ENCODE results near the gene FAM50A.
A peak's percentile ranks its signal among the peaks of the same experiment; 100 is the strongest.

The FAM50A gene

DNA sequence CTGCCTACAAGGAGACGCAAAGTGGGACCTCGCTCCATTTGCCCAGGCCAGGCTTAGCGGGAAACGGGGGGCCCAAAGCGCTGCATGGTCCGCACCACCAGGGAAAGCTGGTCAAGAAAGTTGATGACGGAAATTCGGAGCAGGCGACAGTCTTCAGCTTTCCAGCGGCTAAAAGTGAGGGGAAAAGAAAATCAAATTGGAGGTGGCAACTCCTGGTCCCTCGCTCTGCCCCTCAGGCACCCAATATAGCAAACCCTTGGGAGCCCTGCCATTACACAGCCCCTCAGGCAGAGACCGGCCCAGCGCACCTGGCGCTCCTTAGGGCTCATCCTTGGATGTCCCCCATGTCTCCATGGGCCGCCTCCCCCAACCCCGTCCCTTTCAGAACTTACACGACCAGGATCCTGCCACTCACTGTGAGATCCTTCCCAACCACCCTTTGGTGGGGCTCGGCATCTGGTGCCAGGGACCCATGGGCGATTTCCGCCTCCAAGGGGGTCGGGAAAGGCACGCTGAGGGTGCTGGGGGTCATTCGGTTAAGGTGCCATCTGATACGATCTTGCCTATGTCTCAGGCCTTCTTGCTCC, 34.0 kb downstream of the FAM50A start:
- peak overlapping the region; percentile 85 for H3K4me3 Mint-ChIP-seq
- peaks cover 15% of the 10 kb centered on the region for H3K36me3 Mint-ChIP-seq
- H3K9me3 Mint-ChIP-seq = no peaks in the 10 kb centered on the region
- H3K27ac Mint-ChIP-seq = peak overlapping the region; percentile 95
- no peaks in the 10 kb centered on the region for H3K27me3 Mint-ChIP-seq
- peaks cover 22% of the 10 kb centered on the region for H3K4me1 Mint-ChIP-seq
- ATAC-seq = no peak

DNA sequence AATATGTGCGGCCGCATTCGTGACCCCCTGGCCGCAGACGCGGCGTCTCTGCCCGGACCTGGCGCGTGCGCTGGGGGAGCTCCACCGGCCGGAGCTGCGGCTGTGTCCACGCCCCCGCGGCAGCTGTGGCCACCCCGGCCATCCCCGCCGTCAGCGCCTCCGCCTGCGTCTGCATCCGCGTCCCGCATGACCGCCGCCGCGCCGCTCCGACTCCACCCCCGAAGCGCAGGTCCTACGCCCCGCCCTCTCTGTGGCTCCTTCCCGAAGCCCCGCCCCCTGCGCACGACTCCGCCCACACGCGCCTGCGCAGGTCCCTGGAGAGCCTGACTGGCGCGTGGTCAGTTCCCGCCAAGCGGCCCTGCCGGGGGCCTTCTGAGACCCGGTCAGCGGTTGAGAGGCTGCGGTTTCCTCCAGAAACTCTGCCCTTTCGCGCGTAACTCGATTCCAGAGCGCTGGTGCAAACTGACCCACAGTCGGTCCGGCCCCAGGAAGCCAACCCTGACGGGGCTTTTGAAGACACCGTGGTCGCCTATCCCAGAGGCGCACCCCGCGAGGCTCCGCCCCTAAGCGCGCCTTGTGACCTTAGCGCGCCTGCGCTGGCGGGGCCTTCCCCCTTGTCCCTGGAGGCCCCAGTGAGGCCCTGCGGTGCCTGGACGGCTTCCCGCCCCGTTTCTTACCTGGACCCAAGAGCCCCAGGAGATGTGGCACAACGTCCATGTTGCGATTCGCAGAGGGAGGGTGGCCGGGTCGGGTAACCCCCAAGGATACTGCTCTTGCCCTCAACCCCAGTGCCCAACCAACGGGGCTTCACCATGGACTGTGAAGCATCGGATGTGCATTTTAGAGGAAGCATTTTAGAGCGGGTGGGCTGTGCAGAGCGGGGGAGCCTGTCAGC, 35.0 kb downstream of the FAM50A start, which contains the start of gene LAGE3:
LAGE3 (minus strand) TSS at position 554 of the 895 bp plus-strand sequence; CDS start at position 188, 366 bp downstream.
- Mint-ChIP-seq H3K27ac (peak within 1 kb of the TSS; percentile 95), H3K4me1 (peaks cover 29% of the 10 kb centered on the region), H3K27me3 (no peaks in the 10 kb centered on the region), H3K36me3 (peaks cover 7% of the 10 kb centered on the region), H3K9me3 (no peaks in the 10 kb centered on the region), H3K4me3 (peak within 1 kb of the TSS; percentile 85)
- ATAC-seq = peak; percentile 95

DNA sequence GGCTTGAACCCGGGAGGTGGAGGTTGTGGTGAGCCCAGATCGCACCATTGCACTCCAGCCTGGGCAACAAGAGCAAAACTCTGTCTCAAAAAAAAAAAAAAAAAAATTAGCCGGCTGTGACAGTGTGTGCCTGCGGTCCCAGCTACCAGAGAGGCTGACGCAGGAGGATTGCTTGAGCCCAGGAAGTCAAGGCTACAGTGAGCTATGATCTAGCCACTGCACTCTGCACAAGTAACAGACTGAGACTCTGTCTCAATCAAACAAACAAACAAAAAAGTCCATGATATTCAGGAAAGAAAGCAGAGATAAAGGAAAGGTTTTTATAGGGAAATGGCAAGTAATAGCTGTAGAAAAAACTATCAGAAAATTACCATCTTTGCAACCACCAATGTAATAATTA, 37.3 kb downstream of the FAM50A start:
- Mint-ChIP-seq H3K27ac (no peak overlapping the region), H3K4me3 (no peak overlapping the region), H3K4me1 (peaks cover 29% of the 10 kb centered on the region), H3K27me3 (no peaks in the 10 kb centered on the region), H3K36me3 (no peaks in the 10 kb centered on the region), H3K9me3 (no peaks in the 10 kb centered on the region)
- ATAC-seq = no peak

GRCh38 chrX:154481911-154482601, 38.1 kb downstream of the FAM50A start:
- ATAC-seq = no peak
- Mint-ChIP-seq H3K9me3 (no peaks in the 10 kb centered on the region), H3K4me1 (peaks cover 31% of the 10 kb centered on the region), H3K27me3 (no peaks in the 10 kb centered on the region), H3K36me3 (no peaks in the 10 kb centered on the region), H3K27ac (peak overlapping the region; percentile 46), H3K4me3 (no peak overlapping the region)

GRCh38 chrX:154482786-154483185, 38.8 kb downstream of the FAM50A start:
- peaks cover 36% of the 10 kb centered on the region for H3K4me1 Mint-ChIP-seq
- H3K36me3 Mint-ChIP-seq = peaks cover 3% of the 10 kb centered on the region
- no peak overlapping the region for H3K27ac Mint-ChIP-seq
- no peaks in the 10 kb centered on the region for H3K27me3 Mint-ChIP-seq
- no peaks in the 10 kb centered on the region for H3K9me3 Mint-ChIP-seq
- ATAC-seq = no peak
- H3K4me3 Mint-ChIP-seq = no peak overlapping the region

DNA sequence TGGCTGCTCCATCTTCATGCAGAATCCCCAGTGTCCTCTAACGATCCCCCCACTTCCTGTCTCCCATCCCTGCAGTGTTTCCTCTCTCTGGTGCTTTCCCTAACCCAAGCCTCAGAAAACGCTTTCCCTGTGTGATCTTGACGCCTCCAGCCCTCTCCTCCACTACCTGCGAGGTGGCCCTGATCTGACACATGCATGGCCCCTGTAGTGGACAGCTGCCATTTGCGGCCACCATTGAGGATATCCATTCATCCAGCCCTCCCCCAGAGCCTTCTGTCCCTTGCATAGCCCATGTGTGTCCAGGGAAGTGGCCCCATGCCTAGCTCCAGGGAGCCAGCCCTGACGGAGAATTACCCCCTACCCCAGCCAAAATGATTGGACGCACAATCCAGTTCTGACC, 39.4 kb downstream of the FAM50A start:
- peaks cover 8% of the 10 kb centered on the region for H3K36me3 Mint-ChIP-seq
- H3K27me3 Mint-ChIP-seq = no peaks in the 10 kb centered on the region
- no peak overlapping the region for H3K27ac Mint-ChIP-seq
- H3K4me3 Mint-ChIP-seq = peak overlapping the region; percentile 4
- H3K9me3 Mint-ChIP-seq = no peaks in the 10 kb centered on the region
- H3K4me1 Mint-ChIP-seq = peaks cover 42% of the 10 kb centered on the region
- ATAC-seq = no peak

DNA sequence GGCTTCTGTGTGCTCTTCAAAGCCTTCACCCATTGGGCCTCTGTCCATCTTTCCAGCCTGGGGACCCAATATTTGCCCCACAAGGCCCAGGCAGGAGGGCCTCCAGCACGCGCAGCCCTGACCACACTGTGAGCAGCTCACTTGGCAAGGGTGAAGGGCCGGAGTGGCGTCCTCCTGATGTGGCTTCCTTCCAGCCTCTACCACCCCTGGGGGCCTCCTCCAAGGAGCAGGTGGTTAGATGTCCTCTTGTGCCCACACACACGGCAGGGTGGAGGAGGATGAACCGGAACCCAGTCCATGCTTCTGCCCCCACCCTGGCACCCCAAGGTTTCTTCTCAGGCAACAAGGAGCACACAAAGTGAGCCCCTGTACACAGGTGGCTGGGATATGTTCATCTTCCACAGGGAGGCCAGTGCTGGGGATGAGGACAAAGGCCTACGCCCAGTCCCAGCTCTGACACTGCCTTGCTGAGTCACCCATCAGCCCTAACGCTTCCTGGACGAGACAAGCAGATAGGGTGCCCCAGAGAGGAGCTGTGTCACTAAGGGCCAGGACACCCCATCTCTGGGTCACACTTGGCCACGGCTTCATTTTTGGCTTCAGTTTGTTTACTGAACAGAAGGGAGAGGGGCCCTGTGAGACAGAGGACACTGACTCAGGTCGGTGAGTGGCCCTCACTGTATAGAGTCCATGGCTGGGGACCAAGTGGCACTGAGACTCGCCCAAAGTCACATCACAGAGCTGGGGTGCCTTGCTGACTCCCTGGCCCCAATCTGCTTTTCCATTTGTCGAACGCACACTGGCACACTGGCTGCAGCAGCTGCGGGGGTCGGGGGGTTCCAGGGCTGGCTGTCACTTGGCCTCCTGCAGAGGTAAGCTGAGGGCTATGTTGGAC, 40.6 kb downstream of the FAM50A start:
- Mint-ChIP-seq H3K4me1 (peaks cover 47% of the 10 kb centered on the region), H3K9me3 (no peaks in the 10 kb centered on the region), H3K27ac (no peak overlapping the region), H3K4me3 (no peak overlapping the region), H3K36me3 (peaks cover 14% of the 10 kb centered on the region), H3K27me3 (no peaks in the 10 kb centered on the region)
- no peak for ATAC-seq

GRCh38 chrX:154485150-154486051, 41.5 kb downstream of the FAM50A start:
- Mint-ChIP-seq H3K4me3 (peak overlapping the region; percentile 69), H3K27me3 (no peaks in the 10 kb centered on the region), H3K9me3 (no peaks in the 10 kb centered on the region), H3K4me1 (peaks cover 49% of the 10 kb centered on the region), H3K36me3 (peaks cover 14% of the 10 kb centered on the region), H3K27ac (no peak overlapping the region)
- no peak for ATAC-seq

DNA sequence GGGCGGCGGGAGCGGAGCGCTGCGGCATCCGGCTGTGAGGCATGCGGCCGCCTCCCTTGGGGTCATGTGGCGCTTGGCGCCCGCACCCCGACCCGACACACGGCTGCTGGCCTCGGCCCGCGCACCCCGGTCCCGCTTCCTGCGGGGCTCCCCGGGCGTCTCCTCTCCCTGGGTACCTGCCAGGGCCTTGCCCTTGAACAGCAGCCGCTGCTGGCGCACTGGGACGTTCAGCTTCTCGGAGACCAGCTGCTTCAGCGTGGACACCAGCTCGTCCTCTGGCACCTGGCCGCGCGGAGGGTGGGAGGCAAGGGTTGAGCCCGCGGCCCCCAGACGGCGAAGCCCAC, 42.1 kb downstream of the FAM50A start:
- Mint-ChIP-seq H3K36me3 (peaks cover 14% of the 10 kb centered on the region), H3K4me1 (peaks cover 50% of the 10 kb centered on the region), H3K27me3 (no peaks in the 10 kb centered on the region), H3K9me3 (no peaks in the 10 kb centered on the region), H3K4me3 (peak overlapping the region; percentile 69), H3K27ac (no peak overlapping the region)
- no peak for ATAC-seq

DNA sequence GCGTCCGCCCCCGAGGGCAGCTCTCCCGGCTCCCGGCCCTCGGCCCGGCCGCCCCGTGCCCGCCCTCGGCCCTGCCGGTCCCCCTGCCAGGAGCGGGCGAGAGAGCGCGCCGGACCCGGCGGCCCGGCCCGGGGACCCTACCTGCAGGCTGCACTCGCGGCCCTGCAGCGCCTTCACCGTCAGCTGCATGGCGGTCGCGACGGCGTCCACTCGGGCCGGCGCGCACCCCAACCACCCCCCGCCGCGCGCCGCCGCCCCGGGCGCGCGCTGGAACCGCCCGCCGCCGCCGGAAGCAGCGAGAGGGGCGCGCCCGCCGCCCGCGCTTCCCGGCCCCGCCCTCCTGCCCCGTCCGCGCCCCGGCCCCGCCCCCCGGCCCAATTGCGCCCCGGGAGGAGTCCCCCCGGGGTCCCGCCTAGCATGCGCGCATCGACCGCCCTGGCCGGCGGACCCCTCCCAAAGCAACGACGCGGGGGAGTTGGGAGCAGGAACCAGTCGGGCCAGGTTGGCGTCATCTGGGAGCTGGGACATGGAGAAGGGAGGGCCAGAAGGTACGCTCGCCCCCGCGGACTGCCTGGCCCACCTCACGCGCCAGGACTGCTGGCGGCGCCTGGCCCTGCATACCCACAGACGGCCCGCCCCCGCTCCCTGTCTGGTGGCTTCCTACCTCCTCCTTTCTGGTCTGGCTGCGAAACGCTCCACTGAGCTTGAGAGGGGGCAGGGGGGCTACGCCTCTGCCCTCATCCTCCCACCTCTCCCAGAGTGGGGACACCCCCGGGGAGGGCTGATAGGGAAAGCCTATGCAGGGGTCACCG, 42.7 kb downstream of the FAM50A start, which contains the start of gene UBL4A:
UBL4A (minus strand) TSS at position 220 of the 812 bp plus-strand sequence; CDS start at position 189, 31 bp downstream.
- peak within 1 kb of the TSS; percentile 51 for H3K27ac Mint-ChIP-seq
- ATAC-seq = peak; percentile 57
- no peaks in the 10 kb centered on the region for H3K27me3 Mint-ChIP-seq
- peak within 1 kb of the TSS; percentile 81 for H3K4me3 Mint-ChIP-seq
- no peaks in the 10 kb centered on the region for H3K9me3 Mint-ChIP-seq
- peaks cover 14% of the 10 kb centered on the region for H3K36me3 Mint-ChIP-seq
- H3K4me1 Mint-ChIP-seq = peaks cover 54% of the 10 kb centered on the region

- peak overlapping the region; percentile 21 for H3K4me3 Mint-ChIP-seq
- ATAC-seq = no peak
- no peaks in the 10 kb centered on the region for H3K27me3 Mint-ChIP-seq
- no peak overlapping the region for H3K27ac Mint-ChIP-seq
- peaks cover 14% of the 10 kb centered on the region for H3K36me3 Mint-ChIP-seq
- H3K4me1 Mint-ChIP-seq = peaks cover 43% of the 10 kb centered on the region
- H3K9me3 Mint-ChIP-seq = no peaks in the 10 kb centered on the region
These were observed 43.8 kb downstream of the FAM50A start for GRCh38 chrX:154487518-154488290.

DNA sequence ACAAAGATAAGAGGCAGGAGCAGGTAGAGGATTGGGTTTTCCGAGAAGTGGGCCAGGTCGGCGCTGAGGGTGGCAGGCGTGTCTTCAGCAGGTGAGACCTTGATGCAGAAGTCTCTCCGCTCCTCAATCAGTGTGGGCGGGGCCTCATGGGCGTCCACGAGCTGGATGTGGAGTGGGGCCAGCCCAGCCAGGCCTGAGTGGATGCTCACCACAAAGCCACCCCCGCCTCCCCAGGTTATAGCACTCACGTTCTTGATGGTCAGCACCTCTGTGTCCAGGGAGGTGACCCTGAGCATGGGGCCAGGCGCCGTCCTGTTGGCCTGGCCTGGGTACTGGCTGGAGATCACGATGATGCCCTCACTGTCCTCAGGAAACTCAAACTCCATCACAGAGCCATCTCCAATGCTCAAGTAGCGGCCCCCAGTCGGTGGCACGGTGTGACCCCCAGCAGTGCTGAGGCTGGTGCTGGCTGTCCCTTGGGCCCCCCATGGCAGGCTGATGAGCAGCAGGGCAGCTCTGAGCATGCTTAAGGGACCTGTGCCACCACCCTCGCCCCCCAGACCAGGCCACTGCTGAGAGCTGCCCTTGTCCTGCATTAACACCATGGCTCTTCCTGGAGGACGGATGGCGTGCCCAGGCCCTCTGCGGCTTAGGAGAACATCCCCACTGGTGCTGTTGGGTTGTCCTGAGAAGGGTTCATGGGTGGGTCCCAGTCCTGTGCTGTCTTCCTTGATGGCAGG, 44.6 kb downstream of the FAM50A start:
- Mint-ChIP-seq H3K27ac (no peak overlapping the region), H3K36me3 (peaks cover 14% of the 10 kb centered on the region), H3K4me1 (peaks cover 37% of the 10 kb centered on the region), H3K4me3 (peak overlapping the region; percentile 94), H3K9me3 (no peaks in the 10 kb centered on the region), H3K27me3 (no peaks in the 10 kb centered on the region)
- no peak for ATAC-seq
